Uterus (tissue), 4 donors: ENCODE data around the gene SPTAN1. TPM values are rescaled to one million over a fixed set of nuclear protein-coding genes. Genes with fewer than 3 reads are reported as not detected.

Experiments used
- DNase-seq, 2 donors: peaks; one replicate each; pipeline ENCODE4 v3.0.0-alpha.2; 2019 to 2020
- H3K27ac ChIP-seq, 2 donors: fragments of 200-600 bp; sonication (generic); 1 replicate in 1 of 2; 2 replicates in 1 of 2; pipeline ENCODE4 v1.5.1; 2016 to 2018
- H3K27me3 ChIP-seq, 2 donors: fragments of 200-600 bp; sonication (generic); one replicate each; pipeline ENCODE4 v1.5.1; 2018 to 2019; ENCODE audit warnings: control low read depth in 1 of 2
- H3K36me3 ChIP-seq, 2 donors: fragments of 200-600 bp; sonication (generic); one replicate each; pipeline ENCODE4 v1.5.1; 2019; ENCODE audit warnings: control low read depth in 1 of 2
- H3K4me1 ChIP-seq, 2 donors: fragments of 200-600 bp; sonication (generic); one replicate each; pipeline ENCODE4 v1.5.1; 2018 to 2019; ENCODE audit warnings: control low read depth in 1 of 2
- H3K4me3 ChIP-seq, 2 donors: fragments of 200-600 bp; sonication (generic); 1 replicate in 1 of 2; 2 replicates in 1 of 2; pipeline ENCODE4 v1.5.1; 2018 to 2019; ENCODE audit warnings: mild to moderate bottlenecking in 1 of 2
- H3K9me3 ChIP-seq, 2 donors: fragments of 200-600 bp; sonication (generic); one replicate each; pipeline ENCODE4 v1.5.1; 2019; ENCODE audit warnings: control low read depth in 1 of 2
- POLR2A ChIP-seq, 2 donors: fragments of 450-650 bp; IDR thresholded peaks; one replicate each; pipeline ENCODE4 v1.6.1; 2016; ENCODE audit warnings: antibody characterized with exemption in 2 of 2, mild to moderate bottlenecking in 1 of 2, moderate library complexity in 1 of 2
- intact Hi-C: fragments of 100-400 bp; cut with DNase I; formaldehyde crosslinking; loops from one replicate; pipeline ENCODE4 v1.15.1; 2023; ENCODE audit warnings: low total_unique reads
- total RNA-seq, 4 donors: library from RNA; depleted of rRNA in 3 of 4; stranded (reverse); fragments of >200 nt in 3 of 4; gene quantifications; one replicate each; pipeline versions ENCODE4 v1.1.0 to v1.2.4, GENCODE V29; 2014 to 2023
- TF ChIP-seq, protein P1 (sequence below), 4 experiments: fragments of 200-600 bp in 2 of 4; fragments of 450-650 bp in 2 of 4; sonication (generic) in 2 of 4; IDR thresholded peaks; one replicate each; pipeline ENCODE4 v1.5.1; 2016 to 2019; ENCODE audit warnings: antibody characterized with exemption in 4 of 4, mild to moderate bottlenecking in 2 of 4, moderate library complexity in 1 of 4
- donor health status: DM: yes; HTN: yes; CAD: no.

The SPTAN1 gene
- total RNA-seq, 4 donors from 2014 or later, result 244 to 521 (median 335) TPM

DNA sequence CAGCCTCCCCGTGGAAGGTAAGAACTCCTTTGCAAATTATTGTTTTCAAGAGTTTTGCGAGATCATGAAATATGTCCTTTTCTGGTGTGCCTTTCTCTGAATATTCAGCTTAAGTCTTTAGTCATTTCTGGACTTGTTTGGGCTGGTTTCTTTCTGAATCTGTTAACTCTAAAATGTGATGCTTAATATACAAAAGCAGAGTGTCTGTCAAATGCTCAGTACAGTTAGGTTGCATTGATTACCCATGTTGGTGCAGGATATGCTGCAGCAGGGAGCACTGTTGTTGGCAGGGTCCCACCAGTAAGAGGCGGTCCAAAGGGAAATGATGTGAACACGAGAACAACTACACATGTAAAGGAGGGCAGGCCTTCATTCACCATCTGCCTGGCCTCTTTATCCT lies 47.7 kb downstream of the SPTAN1 start:
- H3K36me3 ChIP-seq, result no peaks in the 10 kb centered on the region
- H3K27ac ChIP-seq, result no peak overlapping the region
- no peaks in the 10 kb centered on the region for H3K27me3 ChIP-seq
- no peaks in the 10 kb centered on the region for H3K9me3 ChIP-seq
- no peaks in the 10 kb centered on the region for H3K4me1 ChIP-seq
- no peak for DNase-seq
- intact Hi-C loops, result no loop called here
- no peak for TF ChIP-seq POLR2A (IDR thresholded peaks at IDR 0.05)
- TF ChIP-seq, protein P1, sequence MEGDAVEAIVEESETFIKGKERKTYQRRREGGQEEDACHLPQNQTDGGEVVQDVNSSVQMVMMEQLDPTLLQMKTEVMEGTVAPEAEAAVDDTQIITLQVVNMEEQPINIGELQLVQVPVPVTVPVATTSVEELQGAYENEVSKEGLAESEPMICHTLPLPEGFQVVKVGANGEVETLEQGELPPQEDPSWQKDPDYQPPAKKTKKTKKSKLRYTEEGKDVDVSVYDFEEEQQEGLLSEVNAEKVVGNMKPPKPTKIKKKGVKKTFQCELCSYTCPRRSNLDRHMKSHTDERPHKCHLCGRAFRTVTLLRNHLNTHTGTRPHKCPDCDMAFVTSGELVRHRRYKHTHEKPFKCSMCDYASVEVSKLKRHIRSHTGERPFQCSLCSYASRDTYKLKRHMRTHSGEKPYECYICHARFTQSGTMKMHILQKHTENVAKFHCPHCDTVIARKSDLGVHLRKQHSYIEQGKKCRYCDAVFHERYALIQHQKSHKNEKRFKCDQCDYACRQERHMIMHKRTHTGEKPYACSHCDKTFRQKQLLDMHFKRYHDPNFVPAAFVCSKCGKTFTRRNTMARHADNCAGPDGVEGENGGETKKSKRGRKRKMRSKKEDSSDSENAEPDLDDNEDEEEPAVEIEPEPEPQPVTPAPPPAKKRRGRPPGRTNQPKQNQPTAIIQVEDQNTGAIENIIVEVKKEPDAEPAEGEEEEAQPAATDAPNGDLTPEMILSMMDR (IDR thresholded peaks at IDR 0.05), result no peak
- no peak overlapping the region for H3K4me3 ChIP-seq

DNA sequence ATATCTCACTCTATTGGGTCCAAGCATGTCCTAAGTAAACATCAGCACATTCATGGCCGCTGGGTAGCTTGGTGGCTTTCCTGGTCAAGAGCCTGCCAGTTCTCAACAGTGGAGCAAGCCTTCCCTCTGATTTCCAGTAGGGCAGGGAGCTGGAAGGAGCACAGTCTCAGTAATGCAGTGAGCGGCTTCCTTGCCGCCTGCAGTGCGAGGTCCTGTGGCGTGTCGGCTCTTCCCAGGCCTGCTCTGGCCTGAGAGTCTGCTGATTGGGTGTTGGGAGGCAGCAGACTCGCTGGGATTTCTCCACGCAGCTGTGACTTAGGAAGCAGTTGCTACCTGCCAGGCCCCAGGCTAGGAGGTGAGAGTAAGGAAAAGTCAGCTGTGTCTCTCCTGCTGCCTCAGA lies 51.3 kb downstream of the SPTAN1 start:
- Histone ChIP-seq H3K27me3 (no peaks in the 10 kb centered on the region), H3K9me3 (no peaks in the 10 kb centered on the region), H3K4me3 (no peak overlapping the region), H3K4me1 (no peaks in the 10 kb centered on the region), H3K36me3 (no peaks in the 10 kb centered on the region), H3K27ac (no peak overlapping the region)
- intact Hi-C loops, result no loop called here
- TF ChIP-seq POLR2A (IDR thresholded peaks at IDR 0.05), result no peak
- TF ChIP-seq, protein P1 (IDR thresholded peaks at IDR 0.05), result no peak
- DNase-seq, result no peak

DNA sequence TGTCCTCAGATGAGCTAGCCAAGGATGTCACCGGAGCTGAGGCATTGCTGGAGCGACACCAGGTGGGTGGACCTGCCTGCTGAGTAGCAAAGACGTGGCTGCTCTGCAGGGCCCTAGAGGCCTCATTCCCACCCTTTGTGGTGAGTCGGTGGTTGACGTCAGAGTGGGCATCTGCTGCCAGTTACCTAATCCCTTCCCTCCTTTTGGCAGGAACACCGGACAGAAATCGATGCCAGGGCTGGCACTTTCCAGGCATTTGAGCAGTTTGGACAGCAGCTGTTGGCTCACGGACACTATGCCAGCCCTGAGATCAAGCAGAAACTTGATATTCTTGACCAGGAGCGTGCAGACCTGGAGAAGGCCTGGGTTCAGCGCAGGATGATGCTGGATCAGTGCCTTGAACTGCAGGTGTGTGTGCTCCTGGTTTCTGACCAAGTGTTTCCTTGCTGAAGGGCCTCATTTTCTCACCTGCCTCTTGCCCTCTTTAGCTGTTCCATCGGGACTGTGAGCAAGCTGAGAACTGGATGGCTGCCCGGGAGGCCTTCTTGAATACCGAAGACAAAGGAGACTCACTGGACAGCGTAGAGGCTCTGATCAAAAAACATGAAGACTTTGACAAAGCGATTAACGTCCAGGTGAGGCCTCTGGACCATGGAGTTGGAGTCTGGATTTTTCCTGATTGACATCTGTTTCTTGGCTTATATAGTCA lies 55.4 kb downstream of the SPTAN1 start:
- no peak for TF ChIP-seq POLR2A (IDR thresholded peaks at IDR 0.05)
- TF ChIP-seq, protein P1 (IDR thresholded peaks at IDR 0.05), result no peak
- DNase-seq, result peak in 1 of 2 donors; percentile 47
- Histone ChIP-seq H3K4me3 (no peak overlapping the region), H3K36me3 (no peaks in the 10 kb centered on the region), H3K9me3 (no peaks in the 10 kb centered on the region), H3K27ac (no peak overlapping the region), H3K27me3 (no peaks in the 10 kb centered on the region), H3K4me1 (no peaks in the 10 kb centered on the region)
- intact Hi-C loops, result no loop called here

DNA sequence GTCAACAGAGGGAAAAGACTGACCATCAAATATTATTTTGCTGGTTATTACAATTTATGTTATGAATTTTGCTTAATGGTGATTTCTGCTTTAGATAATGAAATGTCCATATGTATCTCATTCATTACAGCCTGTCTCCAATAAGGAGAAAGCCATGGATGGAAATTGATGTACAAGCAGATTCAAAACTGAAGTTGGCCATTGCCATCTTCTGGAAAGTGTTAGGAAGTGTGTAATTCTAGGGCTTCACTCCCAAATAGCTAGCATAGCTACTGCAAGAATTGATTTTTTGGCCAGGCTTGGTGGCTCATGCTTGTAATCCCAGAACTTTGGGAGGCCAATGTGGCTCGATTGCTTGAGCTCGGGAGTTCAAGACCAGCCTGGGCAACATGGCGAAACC lies 58.5 kb downstream of the SPTAN1 start:
- H3K36me3 ChIP-seq, result no peaks in the 10 kb centered on the region
- no peaks in the 10 kb centered on the region for H3K27me3 ChIP-seq
- H3K27ac ChIP-seq, result no peak overlapping the region
- no peaks in the 10 kb centered on the region for H3K9me3 ChIP-seq
- H3K4me1 ChIP-seq, result no peaks in the 10 kb centered on the region
- no peak overlapping the region for H3K4me3 ChIP-seq
- intact Hi-C loops, result no loop called here
- no peak for TF ChIP-seq POLR2A (IDR thresholded peaks at IDR 0.05)
- DNase-seq, result no peak

DNA sequence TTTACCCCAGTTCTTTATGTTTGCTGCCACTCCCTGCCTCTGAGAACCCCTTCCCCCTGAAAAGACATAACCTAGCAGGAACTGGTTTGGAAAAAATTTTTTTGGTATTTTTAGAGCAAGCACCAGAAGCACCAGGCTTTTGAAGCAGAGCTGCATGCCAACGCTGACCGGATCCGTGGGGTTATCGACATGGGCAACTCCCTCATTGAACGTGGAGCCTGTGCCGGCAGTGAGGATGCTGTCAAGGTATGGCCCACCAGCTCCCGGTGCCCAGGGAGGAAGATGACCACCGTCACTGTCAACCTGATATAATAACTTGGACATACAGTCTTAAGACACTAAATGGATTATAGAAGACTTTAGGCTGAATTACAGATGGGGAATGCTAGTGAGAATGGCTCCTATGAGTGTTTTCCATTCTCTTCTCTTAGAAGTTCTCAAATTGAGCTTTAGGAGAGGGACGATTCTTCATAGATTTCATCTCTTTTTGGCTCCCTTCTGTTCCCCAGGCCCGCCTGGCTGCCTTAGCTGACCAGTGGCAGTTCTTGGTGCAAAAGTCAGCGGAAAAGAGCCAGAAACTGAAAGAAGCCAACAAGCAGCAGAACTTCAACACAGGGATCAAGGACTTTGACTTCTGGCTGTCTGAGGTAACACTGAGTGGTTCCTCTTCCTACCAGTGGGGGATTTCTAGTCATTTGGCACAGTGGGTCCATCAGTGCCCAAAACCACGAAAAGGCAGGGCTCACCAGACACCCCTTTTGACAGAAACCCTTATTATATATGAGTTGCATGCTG lies 59.4 kb downstream of the SPTAN1 start:
- no peaks in the 10 kb centered on the region for H3K4me1 ChIP-seq
- no peak overlapping the region for H3K27ac ChIP-seq
- TF ChIP-seq, protein P1 (IDR thresholded peaks at IDR 0.05), result no peak
- no peak for TF ChIP-seq POLR2A (IDR thresholded peaks at IDR 0.05)
- no peak overlapping the region for H3K4me3 ChIP-seq
- no peaks in the 10 kb centered on the region for H3K36me3 ChIP-seq
- no peaks in the 10 kb centered on the region for H3K27me3 ChIP-seq
- H3K9me3 ChIP-seq, result no peaks in the 10 kb centered on the region
- DNase-seq, result no peak
- intact Hi-C loops, result no loop called here
